SK-N-SH (cell line): ENCODE data around the gene CENPF.

Experiments used
- CHD2 ChIP-seq: fragments of 150-350 bp; IDR thresholded peaks from 2 replicates; pipeline ENCODE4 v1.6.1; 2018; ENCODE audit warnings: low read length; ENCODE audit not compliant: partially characterized antibody
- EP300 ChIP-seq, 2 experiments: IDR thresholded peaks; 2 replicates each; pipeline versions ENCODE4 v1.4.0 to v1.6.1; 2012; ENCODE audit warnings: borderline replicate concordance in 1 of 2, low read depth in 1 of 2, low read length in 1 of 2
- FOXJ3 ChIP-seq: sonication (generic); formaldehyde crosslinking; IDR thresholded peaks from 2 replicates; pipeline ENCODE4 v1.5.1; 2020; ENCODE audit warnings: mild to moderate bottlenecking, missing genetic modification reagents
- GATA2 ChIP-seq: sonication (generic); formaldehyde crosslinking; IDR thresholded peaks from 2 replicates; pipeline ENCODE4 v1.5.0; 2020; ENCODE audit warnings: mild to moderate bottlenecking, missing genetic modification reagents
- POLR2AphosphoS5 ChIP-seq: IDR thresholded peaks from 2 replicates; pipeline ENCODE4 v1.6.1; 2012; ENCODE audit warnings: low read depth, low read length
- SMC3 ChIP-seq: IDR thresholded peaks from 2 replicates; pipeline ENCODE4 v1.6.1; 2012; ENCODE audit warnings: low read depth, low read length, improper control_type of control experiment
- TEAD4 ChIP-seq: IDR thresholded peaks from 2 replicates; pipeline ENCODE4 v1.4.0; 2012; ENCODE audit warnings: mild to moderate bottlenecking, borderline replicate concordance; ENCODE audit not compliant: insufficient read depth
- TF ChIP-seq, protein P1 (sequence below): fragments of 200-600 bp; sonication (generic); IDR thresholded peaks from 2 replicates; pipeline ENCODE4 v1.6.1; 2017; ENCODE audit warnings: antibody characterized with exemption, mild to moderate bottlenecking, moderate library complexity
- TF ChIP-seq, protein P2 (sequence below): IDR thresholded peaks from 2 replicates; pipeline ENCODE4 v1.4.0; 2012; ENCODE audit warnings: low read depth, borderline replicate concordance

DNA sequence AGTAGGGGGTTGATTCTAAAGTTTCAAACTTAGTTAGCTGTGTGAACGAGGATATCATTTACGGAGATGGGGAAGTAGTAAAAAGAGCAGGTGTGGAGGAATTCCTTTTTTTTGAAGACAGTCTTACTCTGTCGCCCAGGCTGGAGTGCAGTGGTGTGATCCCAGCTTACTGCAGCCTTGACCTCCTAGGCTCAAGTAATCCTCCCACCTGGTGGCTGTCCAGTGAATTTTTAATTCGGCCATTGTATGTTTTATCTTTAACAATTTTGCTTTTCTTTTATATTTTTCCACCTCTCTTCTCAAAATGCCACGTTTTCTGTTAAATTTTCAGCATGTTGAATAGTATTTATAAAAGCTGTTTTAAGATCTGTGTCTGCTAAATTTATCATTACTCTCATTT lies 12.3 kb upstream of the CENPF start:
- TF ChIP-seq, protein P1, sequence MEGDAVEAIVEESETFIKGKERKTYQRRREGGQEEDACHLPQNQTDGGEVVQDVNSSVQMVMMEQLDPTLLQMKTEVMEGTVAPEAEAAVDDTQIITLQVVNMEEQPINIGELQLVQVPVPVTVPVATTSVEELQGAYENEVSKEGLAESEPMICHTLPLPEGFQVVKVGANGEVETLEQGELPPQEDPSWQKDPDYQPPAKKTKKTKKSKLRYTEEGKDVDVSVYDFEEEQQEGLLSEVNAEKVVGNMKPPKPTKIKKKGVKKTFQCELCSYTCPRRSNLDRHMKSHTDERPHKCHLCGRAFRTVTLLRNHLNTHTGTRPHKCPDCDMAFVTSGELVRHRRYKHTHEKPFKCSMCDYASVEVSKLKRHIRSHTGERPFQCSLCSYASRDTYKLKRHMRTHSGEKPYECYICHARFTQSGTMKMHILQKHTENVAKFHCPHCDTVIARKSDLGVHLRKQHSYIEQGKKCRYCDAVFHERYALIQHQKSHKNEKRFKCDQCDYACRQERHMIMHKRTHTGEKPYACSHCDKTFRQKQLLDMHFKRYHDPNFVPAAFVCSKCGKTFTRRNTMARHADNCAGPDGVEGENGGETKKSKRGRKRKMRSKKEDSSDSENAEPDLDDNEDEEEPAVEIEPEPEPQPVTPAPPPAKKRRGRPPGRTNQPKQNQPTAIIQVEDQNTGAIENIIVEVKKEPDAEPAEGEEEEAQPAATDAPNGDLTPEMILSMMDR, result peak; percentile 29; the same call in 1 of the 2 replicates
- TF ChIP-seq GATA2 (no peak), SMC3 (no peak), FOXJ3 (no peak), POLR2AphosphoS5 (no peak), EP300 (IDR thresholded peaks at IDR 0.05; ENCODE audit: borderline replicate concordance in 1 of 2, low read depth in 1 of 2, low read length in 1 of 2) (no peak), CHD2 (no peak), TEAD4 (no peak)
- TF ChIP-seq, protein P2, sequence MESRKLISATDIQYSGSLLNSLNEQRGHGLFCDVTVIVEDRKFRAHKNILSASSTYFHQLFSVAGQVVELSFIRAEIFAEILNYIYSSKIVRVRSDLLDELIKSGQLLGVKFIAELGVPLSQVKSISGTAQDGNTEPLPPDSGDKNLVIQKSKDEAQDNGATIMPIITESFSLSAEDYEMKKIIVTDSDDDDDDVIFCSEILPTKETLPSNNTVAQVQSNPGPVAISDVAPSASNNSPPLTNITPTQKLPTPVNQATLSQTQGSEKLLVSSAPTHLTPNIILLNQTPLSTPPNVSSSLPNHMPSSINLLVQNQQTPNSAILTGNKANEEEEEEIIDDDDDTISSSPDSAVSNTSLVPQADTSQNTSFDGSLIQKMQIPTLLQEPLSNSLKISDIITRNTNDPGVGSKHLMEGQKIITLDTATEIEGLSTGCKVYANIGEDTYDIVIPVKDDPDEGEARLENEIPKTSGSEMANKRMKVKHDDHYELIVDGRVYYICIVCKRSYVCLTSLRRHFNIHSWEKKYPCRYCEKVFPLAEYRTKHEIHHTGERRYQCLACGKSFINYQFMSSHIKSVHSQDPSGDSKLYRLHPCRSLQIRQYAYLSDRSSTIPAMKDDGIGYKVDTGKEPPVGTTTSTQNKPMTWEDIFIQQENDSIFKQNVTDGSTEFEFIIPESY, result no peak
